HepG2 (cell line): ENCODE data around the gene GFER. TPM values are rescaled to one million over a fixed set of nuclear protein-coding genes. Genes with fewer than 3 reads are reported as not detected.
A peak's percentile ranks its signal among the peaks of the same experiment; 100 is the strongest.

Source experiments
- ATAC-seq: fragments of 200-7000 bp; cut with Tn5 transposase; 3 replicates; pipeline ENCODE4 v1.9.1; 2020; ENCODE audit warnings: mild to moderate bottlenecking, moderate library complexity
- BruUV-seq: library from RNA; stranded (reverse); fragments of 400-500 nt; replicated peaks from 2 replicates; lab custom pipeline; 2021; lab: Mats Ljungman, UMichigan
- CTCF ChIA-PET: fragments of 300-600 bp; formaldehyde crosslinking; extraction: SDS; loops from one replicate; lab custom pipeline; 2021; ENCODE audit warnings: low total read pairs, inconsistent platforms, low intra/inter-chr PET ratio; lab: Yijun Ruan, JAX
- POLR2A ChIA-PET: fragments of 350-600 bp; sonication (Branson Sonifier 250); formaldehyde crosslinking; loops from one replicate; lab custom pipeline; 2020; ENCODE audit warnings: antibody characterized with exemption, inconsistent platforms; lab: Yijun Ruan, JAX
- DNase-seq: peaks from one replicate; pipeline ENCODE4 v3.0.0-alpha.2; 2015; ENCODE audit warnings: low spot score
- FAIRE-seq: peaks from 3 replicates; lab custom pipeline; 2011; peaks lifted over from hg19 to GRCh38; lab: Jason Lieb, UNC
- H2AFZ ChIP-seq: one replicate; pipeline ENCODE4 v1.6.1; 2011; ENCODE audit warnings: low read length, inconsistent platforms
- H3K27ac ChIP-seq: fragments of 300-600 bp; 3 replicates; pipeline ENCODE4 v1.8.0; 2011; ENCODE audit warnings: mixed run types, mild to moderate bottlenecking, mixed read lengths, low read length, inconsistent platforms; ENCODE audit not compliant: insufficient read depth; ENCODE audit errors: extremely low read length
- H3K27me3 ChIP-seq, 2 experiments: fragments of 200-600 bp in 1 of 2; 2 replicates in 1 of 2; 3 replicates in 1 of 2; pipeline versions ENCODE4 v1.6.0 to v1.8.0; 2011; ENCODE audit warnings: low read length in 2 of 2, mild to moderate bottlenecking in 2 of 2, moderate library complexity in 2 of 2, inconsistent platforms in 1 of 2; ENCODE audit not compliant: insufficient read depth in 2 of 2, control insufficient read depth in 1 of 2
- H3K36me3 ChIP-seq, 2 experiments: fragments of 200-600 bp in 1 of 2; replicated peaks in 1 of 2; 2 replicates in 1 of 2; 3 replicates in 1 of 2; pipeline versions ENCODE4 v1.5.1 to v1.8.0; 2011; ENCODE audit warnings: low read length in 2 of 2, inconsistent platforms in 1 of 2; ENCODE audit not compliant: insufficient read depth in 2 of 2, control insufficient read depth in 1 of 2
- H3K4me1 ChIP-seq: 2 replicates; pipeline ENCODE4 v1.5.1; 2012; ENCODE audit warnings: low read length, inconsistent platforms; ENCODE audit not compliant: insufficient read depth
- H3K4me2 ChIP-seq: 2 replicates; pipeline ENCODE4 v1.6.0; 2011; ENCODE audit warnings: low read depth, low read length, inconsistent platforms
- H3K4me3 ChIP-seq, 3 experiments: fragments of 200-600 bp in 1 of 3; sonication (generic), shearing (Covaris generic) in 1 of 3; replicated peaks in 1 of 3; 2 replicates each; pipeline ENCODE4 v1.5.1; 2011 to 2016; ENCODE audit warnings: low read length in 3 of 3, inconsistent platforms in 2 of 3, low read depth in 2 of 3, mild to moderate bottlenecking in 2 of 3, control low read depth in 1 of 3, mixed read lengths in 1 of 3; ENCODE audit not compliant: insufficient read depth in 1 of 3
- H3K79me2 ChIP-seq: one replicate; pipeline ENCODE4 v1.6.1; 2011; ENCODE audit warnings: low read length, inconsistent platforms; ENCODE audit not compliant: insufficient read depth
- H3K9ac ChIP-seq: 2 replicates; pipeline ENCODE4 v1.6.0; 2011; ENCODE audit warnings: mild to moderate bottlenecking, low read depth, low read length, inconsistent platforms; ENCODE audit not compliant: insufficient read depth
- H3K9me3 ChIP-seq: 2 replicates; pipeline ENCODE4 v1.5.1; 2012; ENCODE audit warnings: mild to moderate bottlenecking, low read length
- H4K20me1 ChIP-seq: 2 replicates; pipeline ENCODE4 v1.6.0; 2011; ENCODE audit warnings: inconsistent platforms, mild to moderate bottlenecking, low read length, moderate library complexity; ENCODE audit not compliant: insufficient read depth
- HNRNPK ChIP-seq: fragments of 200-400 bp; formaldehyde crosslinking; IDR thresholded peaks from 2 replicates; pipeline ENCODE4 v1.6.1; 2018; ENCODE audit warnings: low read length, low read depth, moderate library complexity, mild to moderate bottlenecking; ENCODE audit not compliant: poor library complexity, severe bottlenecking
- MED13 ChIP-seq: sonication (generic); formaldehyde crosslinking; IDR thresholded peaks from 2 replicates; pipeline ENCODE4 v1.5.0; 2020; ENCODE audit warnings: missing genetic modification reagents
- MLLT10 ChIP-seq: sonication (generic); formaldehyde crosslinking; IDR thresholded peaks from 2 replicates; pipeline ENCODE4 v1.4.0; 2020; ENCODE audit warnings: missing genetic modification reagents
- PHF8 ChIP-seq: sonication (generic); formaldehyde crosslinking; IDR thresholded peaks from 2 replicates; pipeline ENCODE4 v1.5.0; 2020; ENCODE audit warnings: missing genetic modification reagents
- TGIF2 ChIP-seq: IDR thresholded peaks from 2 replicates; pipeline ENCODE4 v1.6.1; 2016; ENCODE audit warnings: control low read depth, missing compliant biosample characterization
- ZNF772 ChIP-seq: sonication (generic); formaldehyde crosslinking; IDR thresholded peaks from 2 replicates; pipeline ENCODE4 v1.5.0; 2020; ENCODE audit warnings: mild to moderate bottlenecking, missing genetic modification reagents
- ZNF780A ChIP-seq: sonication (generic); formaldehyde crosslinking; IDR thresholded peaks from 2 replicates; pipeline ENCODE4 v1.8.0; 2022; ENCODE audit warnings: mild to moderate bottlenecking, missing genetic modification reagents, moderate library complexity
- ZNF782 ChIP-seq: sonication (generic); formaldehyde crosslinking; IDR thresholded peaks from 2 replicates; pipeline ENCODE4 v1.4.0; 2020; ENCODE audit warnings: missing genetic modification reagents, mild to moderate bottlenecking, borderline replicate concordance
- WGBS: methylation state at CpG from one replicate; pipeline ENCODE4 v1.1.6; 2017; ENCODE audit warnings: low lambda C conversion rate; 5-methylcytosine and 5-hydroxymethylcytosine counted together
- in situ Hi-C: cut with HindIII; loops from 2 replicates; pipeline ENCODE4 v1.10.0; 2017; ENCODE audit warnings: low pct_unique_long_range_greater_than_20kb; ENCODE audit not compliant: extremely low pct_ligation_motif_present
- intact Hi-C: fragments of 100-400 bp; cut with micrococcal nuclease; formaldehyde crosslinking; loops from one replicate; pipeline ENCODE4 v1.10.0; 2022; ENCODE audit not compliant: unreplicated experiment
- polyA plus RNA-seq, 8 experiments: library from polyadenylated mRNA; depleted of rRNA in 3 of 8; stranded (reverse) in 7 of 8; unstranded in 1 of 8; fragments of >200 nt; fragmentation: Illumina TruSeq in 4 of 8; extraction: Trizol in 4 of 8; gene quantifications; 2 replicates each; pipeline versions ENCODE4 v1.2.1 to v1.2.3, GENCODE V29; 2011 to 2016; ENCODE audit warnings: low read depth in 4 of 8, missing spikeins in 1 of 8, mixed read lengths in 1 of 8; ENCODE audit not compliant: insufficient read depth in 1 of 8
- total RNA-seq, 5 experiments: library from RNA; depleted of rRNA; stranded (reverse); fragments of >200 nt; fragmentation: Illumina TruSeq; extraction: Trizol; gene quantifications; 2 replicates each; pipeline ENCODE4 v1.2.3, GENCODE V29; 2016; ENCODE audit warnings: low read depth in 1 of 5
- TF ChIP-seq, protein P1 (sequence below): sonication (generic); formaldehyde crosslinking; IDR thresholded peaks from 2 replicates; pipeline ENCODE4; 2020; ENCODE audit warnings: missing genetic modification reagents, mild to moderate bottlenecking, borderline replicate concordance
- TF ChIP-seq, protein P2 (sequence below): sonication (generic); formaldehyde crosslinking; IDR thresholded peaks from 2 replicates; pipeline ENCODE4 v1.5.0; 2020; ENCODE audit warnings: mild to moderate bottlenecking, missing genetic modification reagents
- TF ChIP-seq, protein P3 (sequence below): sonication (generic); formaldehyde crosslinking; IDR thresholded peaks from 2 replicates; pipeline ENCODE4 v1.5.1; 2020; ENCODE audit warnings: mild to moderate bottlenecking, moderate library complexity, missing genetic modification reagents
- TF ChIP-seq, protein P4 (sequence below): sonication (generic); formaldehyde crosslinking; IDR thresholded peaks from 2 replicates; pipeline ENCODE4 v1.4.0; 2020; ENCODE audit warnings: missing genetic modification reagents
- TF ChIP-seq, protein P5 (sequence below): sonication (generic); formaldehyde crosslinking; IDR thresholded peaks from 2 replicates; pipeline ENCODE4 v1.9.0; 2021; ENCODE audit warnings: missing genetic modification reagents, mild to moderate bottlenecking, borderline replicate concordance

Gene GFER
- total and polyA plus RNA-seq, 2 of the 13 experiments (the other 11 are each of a cell fraction or from before 2014, with no cell fraction given), result 28.6 to 71.7 TPM

DNA sequence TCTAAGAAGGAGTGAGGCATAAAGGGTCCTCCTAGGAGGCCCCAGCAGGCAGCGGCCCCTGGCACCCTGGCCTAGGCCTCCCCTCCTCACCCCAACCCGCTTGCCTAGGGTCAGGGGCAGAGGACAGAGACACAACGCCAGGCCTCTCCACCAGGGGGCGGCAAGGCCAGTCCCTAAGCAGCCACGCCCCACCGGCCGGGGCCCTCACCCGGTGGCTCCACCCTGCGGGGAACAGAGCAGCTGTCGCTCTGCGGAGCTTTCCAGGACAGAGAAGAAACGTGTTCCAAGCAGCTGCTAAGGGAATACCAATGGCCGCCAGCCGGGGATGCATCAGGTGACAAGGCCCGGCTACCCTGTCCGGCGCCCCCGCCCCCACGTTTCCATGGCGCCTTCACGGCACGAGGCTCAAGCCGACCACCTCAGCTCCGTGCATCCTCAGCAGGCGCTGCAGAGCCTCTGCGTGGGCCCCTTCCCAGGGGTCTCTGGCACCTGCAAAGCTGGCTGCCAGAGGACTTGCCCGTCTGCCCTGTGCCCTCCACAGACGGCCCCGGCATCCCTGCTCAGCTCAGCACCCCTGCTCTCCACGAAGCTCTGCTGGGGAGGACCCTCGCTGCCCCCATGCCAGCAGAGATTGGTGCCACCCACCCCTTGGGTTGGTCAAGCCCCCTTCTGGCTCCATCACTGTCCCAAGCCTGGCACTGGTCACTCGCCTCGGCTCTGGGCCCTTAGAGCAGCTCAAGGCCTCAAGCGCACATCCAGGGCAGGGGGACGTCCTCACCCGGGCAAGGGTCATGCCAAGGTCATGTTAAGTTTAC, 20.0 kb downstream of the GFER start:
- no TSS peak for BruUV-seq
- H3K27ac ChIP-seq, result peak overlapping the region; percentile 1
- H2AFZ ChIP-seq, result no peak overlapping the region
- no peak overlapping the region for H3K9ac ChIP-seq
- H3K4me1 ChIP-seq, result peaks cover 42% of the 10 kb centered on the region
- no peaks in the 10 kb centered on the region for H3K9me3 ChIP-seq
- DNase-seq (peak; percentile 92), ATAC-seq (peak; percentile 89), FAIRE-seq (peak; percentile 92)
- peaks cover 18% of the 10 kb centered on the region; the same call in 1 of the 2 replicates for H4K20me1 ChIP-seq
- peaks cover 42% of the 10 kb centered on the region for H3K79me2 ChIP-seq
- CTCF ChIA-PET, result interaction anchor here (0.7 to 1.8 kb wide), 5 partner anchors 14 to 141 kb away, joined by 3 to 10 read pairs (median 5); partner anchors contain the start of genes GFER and SYNGR3
- in situ Hi-C loops (no loop called here), intact Hi-C loops (no loop called here)
- peak overlapping the region in 1 of 3 experiments; percentile 17; a peak in 1 of 6 replicates for H3K4me3 ChIP-seq
- POLR2A ChIA-PET, result interaction anchor here (0.8 to 2.8 kb wide), 15 partner anchors 10 to 151 kb away, joined by 3 to 27 read pairs (median 5); partner anchors contain the start of genes GFER, NOXO1, NPW and NTHL1
- 0% methylated on average over 1 of the region's 36 CpGs for WGBS
- H3K36me3 ChIP-seq, result peaks cover 24 to 44% of the 10 kb centered on the region in 2 experiments
- no peaks in the 10 kb centered on the region for H3K27me3 ChIP-seq
- H3K4me2 ChIP-seq, result peak overlapping the region; percentile 42
- TF ChIP-seq, protein P1, sequence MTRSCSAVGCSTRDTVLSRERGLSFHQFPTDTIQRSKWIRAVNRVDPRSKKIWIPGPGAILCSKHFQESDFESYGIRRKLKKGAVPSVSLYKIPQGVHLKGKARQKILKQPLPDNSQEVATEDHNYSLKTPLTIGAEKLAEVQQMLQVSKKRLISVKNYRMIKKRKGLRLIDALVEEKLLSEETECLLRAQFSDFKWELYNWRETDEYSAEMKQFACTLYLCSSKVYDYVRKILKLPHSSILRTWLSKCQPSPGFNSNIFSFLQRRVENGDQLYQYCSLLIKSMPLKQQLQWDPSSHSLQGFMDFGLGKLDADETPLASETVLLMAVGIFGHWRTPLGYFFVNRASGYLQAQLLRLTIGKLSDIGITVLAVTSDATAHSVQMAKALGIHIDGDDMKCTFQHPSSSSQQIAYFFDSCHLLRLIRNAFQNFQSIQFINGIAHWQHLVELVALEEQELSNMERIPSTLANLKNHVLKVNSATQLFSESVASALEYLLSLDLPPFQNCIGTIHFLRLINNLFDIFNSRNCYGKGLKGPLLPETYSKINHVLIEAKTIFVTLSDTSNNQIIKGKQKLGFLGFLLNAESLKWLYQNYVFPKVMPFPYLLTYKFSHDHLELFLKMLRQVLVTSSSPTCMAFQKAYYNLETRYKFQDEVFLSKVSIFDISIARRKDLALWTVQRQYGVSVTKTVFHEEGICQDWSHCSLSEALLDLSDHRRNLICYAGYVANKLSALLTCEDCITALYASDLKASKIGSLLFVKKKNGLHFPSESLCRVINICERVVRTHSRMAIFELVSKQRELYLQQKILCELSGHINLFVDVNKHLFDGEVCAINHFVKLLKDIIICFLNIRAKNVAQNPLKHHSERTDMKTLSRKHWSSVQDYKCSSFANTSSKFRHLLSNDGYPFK, result no peak
- TF ChIP-seq ZNF782, result no peak
- no peak for TF ChIP-seq MLLT10
- no peak for TF ChIP-seq MED13 (CRISPR knock-in tag)
- TF ChIP-seq, protein P2, sequence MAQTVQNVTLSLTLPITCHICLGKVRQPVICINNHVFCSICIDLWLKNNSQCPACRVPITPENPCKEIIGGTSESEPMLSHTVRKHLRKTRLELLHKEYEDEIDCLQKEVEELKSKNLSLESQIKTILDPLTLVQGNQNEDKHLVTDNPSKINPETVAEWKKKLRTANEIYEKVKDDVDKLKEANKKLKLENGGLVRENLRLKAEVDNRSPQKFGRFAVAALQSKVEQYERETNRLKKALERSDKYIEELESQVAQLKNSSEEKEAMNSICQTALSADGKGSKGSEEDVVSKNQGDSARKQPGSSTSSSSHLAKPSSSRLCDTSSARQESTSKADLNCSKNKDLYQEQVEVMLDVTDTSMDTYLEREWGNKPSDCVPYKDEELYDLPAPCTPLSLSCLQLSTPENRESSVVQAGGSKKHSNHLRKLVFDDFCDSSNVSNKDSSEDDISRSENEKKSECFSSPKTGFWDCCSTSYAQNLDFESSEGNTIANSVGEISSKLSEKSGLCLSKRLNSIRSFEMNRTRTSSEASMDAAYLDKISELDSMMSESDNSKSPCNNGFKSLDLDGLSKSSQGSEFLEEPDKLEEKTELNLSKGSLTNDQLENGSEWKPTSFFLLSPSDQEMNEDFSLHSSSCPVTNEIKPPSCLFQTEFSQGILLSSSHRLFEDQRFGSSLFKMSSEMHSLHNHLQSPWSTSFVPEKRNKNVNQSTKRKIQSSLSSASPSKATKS (CRISPR knock-in tag), result no peak
- TF ChIP-seq, protein P3, sequence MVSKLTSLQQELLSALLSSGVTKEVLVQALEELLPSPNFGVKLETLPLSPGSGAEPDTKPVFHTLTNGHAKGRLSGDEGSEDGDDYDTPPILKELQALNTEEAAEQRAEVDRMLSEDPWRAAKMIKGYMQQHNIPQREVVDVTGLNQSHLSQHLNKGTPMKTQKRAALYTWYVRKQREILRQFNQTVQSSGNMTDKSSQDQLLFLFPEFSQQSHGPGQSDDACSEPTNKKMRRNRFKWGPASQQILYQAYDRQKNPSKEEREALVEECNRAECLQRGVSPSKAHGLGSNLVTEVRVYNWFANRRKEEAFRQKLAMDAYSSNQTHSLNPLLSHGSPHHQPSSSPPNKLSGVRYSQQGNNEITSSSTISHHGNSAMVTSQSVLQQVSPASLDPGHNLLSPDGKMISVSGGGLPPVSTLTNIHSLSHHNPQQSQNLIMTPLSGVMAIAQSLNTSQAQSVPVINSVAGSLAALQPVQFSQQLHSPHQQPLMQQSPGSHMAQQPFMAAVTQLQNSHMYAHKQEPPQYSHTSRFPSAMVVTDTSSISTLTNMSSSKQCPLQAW (CRISPR knock-in tag), result 0 out of 2 replicates have a peak, but pooled peaks have one; percentile 27
- TF ChIP-seq PHF8, result no peak
- TF ChIP-seq, protein P4, sequence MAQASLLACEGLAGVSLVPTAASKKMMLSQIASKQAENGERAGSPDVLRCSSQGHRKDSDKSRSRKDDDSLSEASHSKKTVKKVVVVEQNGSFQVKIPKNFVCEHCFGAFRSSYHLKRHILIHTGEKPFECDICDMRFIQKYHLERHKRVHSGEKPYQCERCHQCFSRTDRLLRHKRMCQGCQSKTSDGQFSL (CRISPR knock-in tag), result no peak
- TF ChIP-seq ZNF780A (CRISPR knock-in tag), result no peak
- peak; percentile 67; the same call in 1 of the 2 replicates for TF ChIP-seq ZNF772 (CRISPR knock-in tag)
- TF ChIP-seq TGIF2 (CRISPR knock-in tag), result peak; percentile 51
- no peak for TF ChIP-seq HNRNPK
- TF ChIP-seq, protein P5, sequence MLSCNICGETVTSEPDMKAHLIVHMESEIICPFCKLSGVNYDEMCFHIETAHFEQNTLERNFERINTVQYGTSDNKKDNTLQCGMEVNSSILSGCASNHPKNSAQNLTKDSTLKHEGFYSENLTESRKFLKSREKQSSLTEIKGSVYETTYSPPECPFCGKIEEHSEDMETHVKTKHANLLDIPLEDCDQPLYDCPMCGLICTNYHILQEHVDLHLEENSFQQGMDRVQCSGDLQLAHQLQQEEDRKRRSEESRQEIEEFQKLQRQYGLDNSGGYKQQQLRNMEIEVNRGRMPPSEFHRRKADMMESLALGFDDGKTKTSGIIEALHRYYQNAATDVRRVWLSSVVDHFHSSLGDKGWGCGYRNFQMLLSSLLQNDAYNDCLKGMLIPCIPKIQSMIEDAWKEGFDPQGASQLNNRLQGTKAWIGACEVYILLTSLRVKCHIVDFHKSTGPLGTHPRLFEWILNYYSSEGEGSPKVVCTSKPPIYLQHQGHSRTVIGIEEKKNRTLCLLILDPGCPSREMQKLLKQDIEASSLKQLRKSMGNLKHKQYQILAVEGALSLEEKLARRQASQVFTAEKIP (CRISPR knock-in tag), result no peak
